ENCODE measurements around the gene PRSS8. TPM values are rescaled to one million over a fixed set of nuclear protein-coding genes. Genes with fewer than 3 reads are reported as not detected.

Gene PRSS8
- total RNA-seq, 2 experiments from 2014 or later = not detected

- peaks cover 23% of the 10 kb centered on the region for H3K4me1 ChIP-seq (ENCODE audit: insufficient read depth, low read length)
- TF ChIP-seq, protein P1, sequence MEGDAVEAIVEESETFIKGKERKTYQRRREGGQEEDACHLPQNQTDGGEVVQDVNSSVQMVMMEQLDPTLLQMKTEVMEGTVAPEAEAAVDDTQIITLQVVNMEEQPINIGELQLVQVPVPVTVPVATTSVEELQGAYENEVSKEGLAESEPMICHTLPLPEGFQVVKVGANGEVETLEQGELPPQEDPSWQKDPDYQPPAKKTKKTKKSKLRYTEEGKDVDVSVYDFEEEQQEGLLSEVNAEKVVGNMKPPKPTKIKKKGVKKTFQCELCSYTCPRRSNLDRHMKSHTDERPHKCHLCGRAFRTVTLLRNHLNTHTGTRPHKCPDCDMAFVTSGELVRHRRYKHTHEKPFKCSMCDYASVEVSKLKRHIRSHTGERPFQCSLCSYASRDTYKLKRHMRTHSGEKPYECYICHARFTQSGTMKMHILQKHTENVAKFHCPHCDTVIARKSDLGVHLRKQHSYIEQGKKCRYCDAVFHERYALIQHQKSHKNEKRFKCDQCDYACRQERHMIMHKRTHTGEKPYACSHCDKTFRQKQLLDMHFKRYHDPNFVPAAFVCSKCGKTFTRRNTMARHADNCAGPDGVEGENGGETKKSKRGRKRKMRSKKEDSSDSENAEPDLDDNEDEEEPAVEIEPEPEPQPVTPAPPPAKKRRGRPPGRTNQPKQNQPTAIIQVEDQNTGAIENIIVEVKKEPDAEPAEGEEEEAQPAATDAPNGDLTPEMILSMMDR (IDR thresholded peaks at IDR 0.05) = no peak
- DNase-seq = no peak
- intact Hi-C loops (cut with DNase I, micrococcal nuclease) = loop anchor here (2.0 to 10.0 kb wide), 4 partner anchors 35 to 111 kb away; partner anchors contain the start of genes BCKDK (in 1 of the 2), PYCARD (in 1 of the 2) and STX4 (in 1 of the 2)
- Mint-ChIP-seq H3K27ac (peak overlapping the region; percentile 65), H3K4me3 (peak overlapping the region; percentile 76), H3K36me3 (ENCODE audit: low read depth) (no peaks in the 10 kb centered on the region), H3K27me3 (peaks cover 8% of the 10 kb centered on the region), H3K9me3 (no peaks in the 10 kb centered on the region), H3K4me1 (ENCODE audit: low read depth) (peaks cover 13% of the 10 kb centered on the region)
- H3K9me3 ChIP-seq (ENCODE audit: control insufficient read depth in 1 of 2, insufficient read depth in 1 of 2, low read length in 2 of 2) = no peaks in the 10 kb centered on the region
- ChIA-PET POLR2A (interaction anchor here (1.7 to 4.1 kb wide), 4 partner anchors 26 to 58 kb away, joined by 4 to 152 read pairs (median 69); partner anchors contain the start of genes FUS, KAT8 and PYCARD), CTCF (interaction anchor here (0.9 kb wide), 1 partner anchor 190 kb away, joined by 3 read pairs; no protein-coding TSS in a partner anchor)
- no peak for ATAC-seq (ENCODE audit: poor library complexity)
- H3K4me3 ChIP-seq (ENCODE audit: low read length) = no peak overlapping the region
- H3K27ac ChIP-seq (ENCODE audit: low read depth in 1 of 2, low read length in 2 of 2) = no peak overlapping the region
- H3K36me3 ChIP-seq (ENCODE audit: insufficient read depth, low read length) = no peaks in the 10 kb centered on the region
- H3K27me3 ChIP-seq (ENCODE audit: control insufficient read depth in 1 of 2, insufficient read depth in 2 of 2, low read length in 2 of 2) = no peaks in the 10 kb centered on the region
Measured at GRCh38 chr16:31143694-31144148, 8.2 kb upstream of the PRSS8 start.

DNA sequence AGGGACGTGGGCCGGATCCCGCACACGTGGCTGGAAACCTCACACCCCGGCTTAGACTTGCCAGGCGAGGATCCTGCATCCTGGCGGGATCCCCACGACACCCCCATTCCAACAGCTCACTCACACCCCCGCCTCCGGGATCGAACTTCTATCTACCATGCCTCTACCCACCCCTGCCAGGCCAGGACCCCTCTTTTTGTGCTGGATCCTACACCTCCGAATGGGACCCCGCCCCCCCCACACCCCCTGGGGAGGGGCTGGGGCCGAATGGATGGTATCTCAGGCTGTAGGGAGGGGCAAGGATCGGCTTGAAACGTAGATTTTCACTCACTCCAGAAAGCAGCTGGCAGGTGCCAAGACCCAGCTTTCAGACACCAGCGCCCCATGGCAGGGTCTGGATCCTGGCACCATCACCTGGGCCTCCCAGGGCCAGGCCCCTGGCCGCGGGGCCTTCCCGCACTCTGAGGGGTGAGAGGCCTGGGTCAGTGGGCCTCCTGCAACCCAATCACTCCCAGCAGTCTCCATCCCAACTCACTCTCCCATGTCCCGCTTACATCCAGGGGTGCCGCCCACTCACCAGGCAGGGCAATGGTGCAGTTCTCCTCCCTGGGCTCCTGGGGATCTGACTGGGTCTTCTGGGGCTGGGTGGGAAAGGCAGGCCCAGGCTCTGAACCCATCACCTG is 7.6 kb upstream of the PRSS8 start:
- peaks cover 8% of the 10 kb centered on the region for H3K27me3 Mint-ChIP-seq
- peak overlapping the region; percentile 76 for H3K4me3 Mint-ChIP-seq
- no peaks in the 10 kb centered on the region for H3K36me3 ChIP-seq (ENCODE audit: insufficient read depth, low read length)
- TF ChIP-seq, protein P1 (IDR thresholded peaks at IDR 0.05) = no peak
- peak overlapping the region; percentile 12 to 23 for H3K27ac ChIP-seq (ENCODE audit: low read depth in 1 of 2, low read length in 2 of 2)
- H3K27ac Mint-ChIP-seq = peak overlapping the region; percentile 65
- intact Hi-C loops (cut with DNase I, micrococcal nuclease) = loop anchor here (2.0 to 10.0 kb wide), 4 partner anchors 36 to 110 kb away; partner anchors contain the start of genes BCKDK (in 1 of the 2), PYCARD (in 1 of the 2) and STX4 (in 1 of the 2)
- CTCF ChIA-PET = interaction anchor here (0.6 to 2.1 kb wide), 36 partner anchors 13 to 731 kb away, joined by 3 to 32 read pairs (median 4); partner anchors contain the start of genes ARMC5, BCKDK, FUS and HSD3B7
- peaks cover 23% of the 10 kb centered on the region for H3K4me1 ChIP-seq (ENCODE audit: insufficient read depth, low read length)
- no peaks in the 10 kb centered on the region for H3K9me3 Mint-ChIP-seq
- H3K27me3 ChIP-seq (ENCODE audit: control insufficient read depth in 1 of 2, insufficient read depth in 2 of 2, low read length in 2 of 2) = no peaks in the 10 kb centered on the region
- ATAC-seq (ENCODE audit: poor library complexity) (no peak), DNase-seq (peak in 2 of 14 experiments; percentile 10 to 42)
- H3K4me3 ChIP-seq (ENCODE audit: low read length) = peak overlapping the region; percentile 30
- peaks cover 13% of the 10 kb centered on the region for H3K4me1 Mint-ChIP-seq (ENCODE audit: low read depth)
- no peaks in the 10 kb centered on the region for H3K9me3 ChIP-seq (ENCODE audit: control insufficient read depth in 1 of 2, insufficient read depth in 1 of 2, low read length in 2 of 2)
- POLR2A ChIA-PET = interaction anchor here (0.6 to 4.1 kb wide), 29 partner anchors 14 to 766 kb away, joined by 3 to 152 read pairs (median 6); partner anchors contain the start of genes ARMC5, FUS, HSD3B7 and KAT8
- no peaks in the 10 kb centered on the region for H3K36me3 Mint-ChIP-seq (ENCODE audit: low read depth)

- no peaks in the 10 kb centered on the region for H3K27me3 ChIP-seq (ENCODE audit: control insufficient read depth in 1 of 2, insufficient read depth in 2 of 2, low read length in 2 of 2)
- ChIA-PET CTCF (interaction anchor here (0.6 to 2.1 kb wide), 42 partner anchors 12 to 731 kb away, joined by 3 to 32 read pairs (median 4); partner anchors contain the start of genes ARMC5, BCKDK, FUS and HSD3B7), POLR2A (interaction anchor here (0.6 to 4.1 kb wide), 46 partner anchors 9 to 765 kb away, joined by 3 to 152 read pairs (median 5); partner anchors contain the start of genes ARMC5, FUS, HSD3B7 and KAT8)
- no peaks in the 10 kb centered on the region for H3K36me3 ChIP-seq (ENCODE audit: insufficient read depth, low read length)
- peaks cover 23% of the 10 kb centered on the region for H3K4me1 ChIP-seq (ENCODE audit: insufficient read depth, low read length)
- H3K4me3 ChIP-seq (ENCODE audit: low read length) = peak overlapping the region; percentile 41
- no peaks in the 10 kb centered on the region for H3K9me3 ChIP-seq (ENCODE audit: control insufficient read depth in 1 of 2, insufficient read depth in 1 of 2, low read length in 2 of 2)
- H3K4me1 Mint-ChIP-seq (ENCODE audit: low read depth) = peaks cover 13% of the 10 kb centered on the region
- H3K27me3 Mint-ChIP-seq = peaks cover under 1% of the 10 kb centered on the region
- intact Hi-C loops (cut with DNase I, micrococcal nuclease) = loop anchor here (1.0 to 10.0 kb wide), 12 partner anchors 24 to 185 kb away; partner anchors contain the start of genes HSD3B7 (in 2 of the 2), BCKDK (in 1 of the 2), FUS (in 1 of the 2) and PYCARD (in 1 of the 2)
- H3K4me3 Mint-ChIP-seq = peak overlapping the region; percentile 84
- no peaks in the 10 kb centered on the region for H3K9me3 Mint-ChIP-seq
- DNase-seq (peak; percentile 88 to 100 (median 96)), ATAC-seq (ENCODE audit: poor library complexity) (peak; percentile 86)
- H3K36me3 Mint-ChIP-seq (ENCODE audit: low read depth) = no peaks in the 10 kb centered on the region
- peak overlapping the region; percentile 29 to 76 for H3K27ac ChIP-seq (ENCODE audit: low read depth in 1 of 2, low read length in 2 of 2)
- TF ChIP-seq, protein P1 (IDR thresholded peaks at IDR 0.05) = peak; percentile 79
- peak overlapping the region; percentile 84 for H3K27ac Mint-ChIP-seq
Measured at GRCh38 chr16:31142109-31143010, 6.8 kb upstream of the PRSS8 start.
